Loucy (cell line): ENCODE data around the gene CCDC91.

ENCODE experiments used
- EZH2phosphoT487 ChIP-seq: fragments of 200-600 bp; IDR thresholded peaks from 2 replicates; pipeline ENCODE4 v1.6.1; 2018; ENCODE audit warnings: antibody characterized with exemption, mild to moderate bottlenecking, moderate library complexity, borderline replicate concordance
- TF ChIP-seq, protein P1 (sequence below): fragments of 200-600 bp; sonication (generic); conservative IDR thresholded peaks from 2 replicates; pipeline ENCODE4 v1.5.1; 2014; ENCODE audit warnings: mild to moderate bottlenecking, antibody characterized with exemption, low read length

DNA sequence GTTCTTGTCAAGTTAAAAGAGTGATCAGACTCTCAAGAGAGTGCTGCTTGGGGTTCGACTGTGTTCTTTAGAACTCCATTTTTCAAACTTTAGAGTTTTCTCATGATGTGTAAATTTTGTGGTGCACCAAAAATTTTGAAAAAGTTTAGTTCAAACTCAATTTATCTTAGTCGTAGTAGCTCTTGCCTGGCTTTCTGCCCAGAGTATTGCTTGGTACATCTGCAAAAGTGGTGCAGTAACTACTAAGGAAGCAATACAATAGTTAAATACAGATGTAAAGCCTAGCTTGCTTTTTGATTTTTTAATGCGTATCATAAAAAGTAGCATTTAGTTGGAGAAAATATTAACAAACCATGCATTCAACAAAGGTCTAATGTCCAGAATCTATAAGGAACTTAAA, 9.5 kb upstream of the CCDC91 start:
- TF ChIP-seq, protein P1, sequence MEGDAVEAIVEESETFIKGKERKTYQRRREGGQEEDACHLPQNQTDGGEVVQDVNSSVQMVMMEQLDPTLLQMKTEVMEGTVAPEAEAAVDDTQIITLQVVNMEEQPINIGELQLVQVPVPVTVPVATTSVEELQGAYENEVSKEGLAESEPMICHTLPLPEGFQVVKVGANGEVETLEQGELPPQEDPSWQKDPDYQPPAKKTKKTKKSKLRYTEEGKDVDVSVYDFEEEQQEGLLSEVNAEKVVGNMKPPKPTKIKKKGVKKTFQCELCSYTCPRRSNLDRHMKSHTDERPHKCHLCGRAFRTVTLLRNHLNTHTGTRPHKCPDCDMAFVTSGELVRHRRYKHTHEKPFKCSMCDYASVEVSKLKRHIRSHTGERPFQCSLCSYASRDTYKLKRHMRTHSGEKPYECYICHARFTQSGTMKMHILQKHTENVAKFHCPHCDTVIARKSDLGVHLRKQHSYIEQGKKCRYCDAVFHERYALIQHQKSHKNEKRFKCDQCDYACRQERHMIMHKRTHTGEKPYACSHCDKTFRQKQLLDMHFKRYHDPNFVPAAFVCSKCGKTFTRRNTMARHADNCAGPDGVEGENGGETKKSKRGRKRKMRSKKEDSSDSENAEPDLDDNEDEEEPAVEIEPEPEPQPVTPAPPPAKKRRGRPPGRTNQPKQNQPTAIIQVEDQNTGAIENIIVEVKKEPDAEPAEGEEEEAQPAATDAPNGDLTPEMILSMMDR, result no peak
- TF ChIP-seq EZH2phosphoT487, result no peak
